H9 (cell line): ENCODE data around the gene CACNG5. TPM values are rescaled to one million over a fixed set of nuclear protein-coding genes. Genes with fewer than 3 reads are reported as not detected.

Experiments used
- DNase-seq: peaks from one replicate; pipeline ENCODE4 v3.0.0-alpha.2; 2017
- H2AFZ ChIP-seq: one replicate; pipeline ENCODE4 v1.6.1; 2013; ENCODE audit warnings: mild to moderate bottlenecking, low read length, control low read depth, moderate library complexity
- H2AK5ac ChIP-seq: 2 replicates; pipeline ENCODE4 v1.6.1; 2013; ENCODE audit warnings: low read length, control low read depth, mixed read lengths; ENCODE audit not compliant: insufficient read length
- H2BK120ac ChIP-seq: one replicate; pipeline ENCODE4 v1.6.1; 2013; ENCODE audit warnings: low read depth, mild to moderate bottlenecking, low read length, control low read depth, inconsistent platforms; ENCODE audit not compliant: poor library complexity, severe bottlenecking
- H2BK12ac ChIP-seq: 2 replicates; pipeline ENCODE4 v1.6.1; 2013; ENCODE audit warnings: low read length, control low read depth, mixed read lengths, low read depth; ENCODE audit not compliant: insufficient read length
- H2BK15ac ChIP-seq: 2 replicates; pipeline ENCODE4 v1.6.1; 2013; ENCODE audit warnings: low read depth, low read length, control low read depth
- H2BK20ac ChIP-seq: one replicate; pipeline ENCODE4 v1.6.1; 2013; ENCODE audit warnings: low read depth, mild to moderate bottlenecking, low read length, control low read depth, inconsistent platforms; ENCODE audit not compliant: poor library complexity, severe bottlenecking
- H2BK5ac ChIP-seq: 2 replicates; pipeline ENCODE4 v1.6.1; 2013; ENCODE audit warnings: low read length, control low read depth, mixed read lengths; ENCODE audit not compliant: insufficient read length
- H3K14ac ChIP-seq: 2 replicates; pipeline ENCODE4 v1.6.1; 2013; ENCODE audit warnings: low read length, control low read depth; ENCODE audit not compliant: insufficient read depth
- H3K18ac ChIP-seq: 2 replicates; pipeline ENCODE4 v1.6.1; 2013; ENCODE audit warnings: low read depth, mild to moderate bottlenecking, mixed read lengths, low read length, control low read depth; ENCODE audit not compliant: insufficient read length
- H3K23ac ChIP-seq: 2 replicates; pipeline ENCODE4 v1.6.1; 2013; ENCODE audit warnings: low read length, control low read depth, mixed read lengths, low read depth; ENCODE audit not compliant: insufficient read length
- H3K23me2 ChIP-seq: 2 replicates; pipeline ENCODE4 v1.6.1; 2013; ENCODE audit warnings: low read depth, mild to moderate bottlenecking, mixed read lengths, low read length, control low read depth; ENCODE audit not compliant: insufficient read length, poor library complexity, severe bottlenecking
- H3K27ac ChIP-seq: 2 replicates; pipeline ENCODE4 v1.5.1; 2013; ENCODE audit warnings: low read length, control low read depth, mixed read lengths, low read depth; ENCODE audit not compliant: insufficient read length
- H3K27me3 ChIP-seq: 2 replicates; pipeline ENCODE4 v1.6.1; 2013; ENCODE audit warnings: low read length, control low read depth, inconsistent platforms; ENCODE audit not compliant: insufficient read depth
- H3K4ac ChIP-seq: 2 replicates; pipeline ENCODE4 v1.6.1; 2013; ENCODE audit warnings: low read depth, mild to moderate bottlenecking, control low read depth, inconsistent platforms, low read length, moderate library complexity
- H3K4me1 ChIP-seq: 2 replicates; pipeline ENCODE4 v1.6.1; 2013; ENCODE audit warnings: low read length, control low read depth, inconsistent platforms; ENCODE audit not compliant: insufficient read depth
- H3K4me2 ChIP-seq: 2 replicates; pipeline ENCODE4 v1.6.1; 2013; ENCODE audit warnings: low read length, control low read depth, mixed read lengths; ENCODE audit not compliant: insufficient read length, insufficient read depth
- H3K56ac ChIP-seq: 2 replicates; pipeline ENCODE4 v1.6.1; 2013; ENCODE audit warnings: low read depth, mild to moderate bottlenecking, mixed read lengths, low read length, control low read depth; ENCODE audit not compliant: insufficient read length
- H3K79me1 ChIP-seq: 2 replicates; pipeline ENCODE4 v1.6.1; 2013; ENCODE audit warnings: low read depth, mild to moderate bottlenecking, moderate library complexity, low read length, control low read depth, inconsistent platforms; ENCODE audit not compliant: insufficient read depth, poor library complexity, severe bottlenecking
- H3K79me2 ChIP-seq: 2 replicates; pipeline ENCODE4 v1.6.1; 2013; ENCODE audit warnings: low read length, control low read depth, inconsistent platforms; ENCODE audit not compliant: insufficient read depth
- H3K9ac ChIP-seq: 2 replicates; pipeline ENCODE4 v1.6.1; 2013; ENCODE audit warnings: low read length, control low read depth, mixed read lengths; ENCODE audit not compliant: insufficient read length; ENCODE audit errors: extremely low read depth
- H3K9me3 ChIP-seq: one replicate; pipeline ENCODE4 v1.6.1; 2013; ENCODE audit warnings: low read depth, low read length, inconsistent platforms; ENCODE audit not compliant: control insufficient read depth
- H3T11ph ChIP-seq: one replicate; pipeline ENCODE4 v1.6.1; 2013; ENCODE audit warnings: mild to moderate bottlenecking, low read length, control low read depth, inconsistent platforms
- H4K20me1 ChIP-seq: one replicate; pipeline ENCODE4 v1.6.1; 2013; ENCODE audit not compliant: control insufficient read depth, insufficient read length, insufficient read depth
- H4K5ac ChIP-seq: 2 replicates; pipeline ENCODE4 v1.6.1; 2013; ENCODE audit warnings: low read depth, mild to moderate bottlenecking, mixed read lengths, low read length, control low read depth; ENCODE audit not compliant: insufficient read length
- H4K8ac ChIP-seq: replicated peaks from 2 replicates; pipeline ENCODE4 v1.6.1; 2013; ENCODE audit warnings: low read length, control low read depth, mixed read lengths, low read depth; ENCODE audit not compliant: insufficient read length
- H4K91ac ChIP-seq: 2 replicates; pipeline ENCODE4 v1.6.1; 2013; ENCODE audit warnings: low read depth, mild to moderate bottlenecking, moderate library complexity, mixed read lengths, low read length, control low read depth; ENCODE audit not compliant: insufficient read length
- H3K27ac Mint-ChIP-seq, 3 experiments: 2 replicates in 2 of 3; 3 replicates in 1 of 3; pipeline ENCODE4 v1.8.0; 2020 to 2021; ENCODE audit warnings: mixed read lengths in 3 of 3, mild to moderate bottlenecking in 1 of 3, moderate library complexity in 1 of 3
- H3K27me3 Mint-ChIP-seq: 2 replicates; pipeline ENCODE4 v1.8.0; 2021; ENCODE audit warnings: low read depth, mild to moderate bottlenecking, moderate library complexity, mixed read lengths
- H3K36me3 Mint-ChIP-seq, 3 experiments: 2 replicates in 2 of 3; 3 replicates in 1 of 3; pipeline ENCODE4 v1.8.0; 2020 to 2021; ENCODE audit warnings: low read depth in 3 of 3, mixed read lengths in 3 of 3; ENCODE audit not compliant: insufficient read depth in 1 of 3
- H3K4me1 Mint-ChIP-seq, 2 experiments: 2 replicates each; pipeline ENCODE4 v1.8.0; 2020; ENCODE audit warnings: mixed read lengths in 2 of 2
- H3K4me3 Mint-ChIP-seq, 2 experiments: 2 replicates in 1 of 2; 3 replicates in 1 of 2; pipeline ENCODE4 v1.8.0; 2020 to 2021; ENCODE audit warnings: mild to moderate bottlenecking in 2 of 2, mixed read lengths in 2 of 2, moderate library complexity in 1 of 2
- H3K9me3 Mint-ChIP-seq, 2 experiments: 2 replicates in 1 of 2; 3 replicates in 1 of 2; pipeline ENCODE4 v1.8.0; 2020; ENCODE audit warnings: mild to moderate bottlenecking in 2 of 2, mixed read lengths in 2 of 2, moderate library complexity in 1 of 2
- CTCF ChIP-seq: fragments of 200-600 bp; sonication (generic); conservative IDR thresholded peaks from 3 replicates; pipeline ENCODE4 v1.8.0; 2021; ENCODE audit warnings: antibody characterized with exemption, mild to moderate bottlenecking
- WGBS: extraction: QIAGEN DNeasy Blood & Tissue Kit; methylation state at CpG from one replicate; pipeline ENCODE4 v1.1.7; 2013; ENCODE audit warnings: missing lambda C conversion rate, low lambda C conversion rate, mixed read lengths; ENCODE audit not compliant: insufficient read length; ENCODE audit errors: extremely low coverage; 5-methylcytosine and 5-hydroxymethylcytosine counted together
- total RNA-seq: library from RNA; stranded (reverse); gene quantifications from 2 replicates; pipeline ENCODE4 v1.2.1, GENCODE V29; 2021

The CACNG5 gene
- total RNA-seq, 1 experiment from 2014 or later = 1.6 TPM

- Histone ChIP-seq H3T11ph (no peak overlapping the region), H3K4me2 (no peak overlapping the region), H3K56ac (no peak overlapping the region), H3K23me2 (no peaks in the 10 kb centered on the region), H3K18ac (no peak overlapping the region), H2BK12ac (no peak overlapping the region), H3K4ac (no peak overlapping the region), H3K9ac (no peak overlapping the region), H2AK5ac (no peak overlapping the region), H2AFZ (no peak overlapping the region), H3K4me1 (no peaks in the 10 kb centered on the region), H3K79me1 (no peaks in the 10 kb centered on the region), H3K9me3 (no peaks in the 10 kb centered on the region), H3K79me2 (no peaks in the 10 kb centered on the region), H3K27me3 (no peaks in the 10 kb centered on the region), H2BK15ac (no peak overlapping the region), H3K14ac (no peak overlapping the region), H3K27ac (no peak overlapping the region), H2BK5ac (no peak overlapping the region), H4K5ac (no peak overlapping the region), H2BK20ac (no peak overlapping the region), H4K20me1 (no peaks in the 10 kb centered on the region), H3K23ac (no peak overlapping the region), H4K8ac (no peak overlapping the region), H4K91ac (no peak overlapping the region), H2BK120ac (no peak overlapping the region)
- no CpG with 5 or more reads among the region's 14 CpGs for WGBS
- Mint-ChIP-seq H3K9me3 (peaks cover 27 to 29% of the 10 kb centered on the region in 2 experiments), H3K27ac (no peak overlapping the region), H3K27me3 (peaks cover 3% of the 10 kb centered on the region), H3K4me1 (peaks cover 0 to 6% of the 10 kb centered on the region in 2 experiments; a peak in 1 of 4 replicates), H3K4me3 (no peak overlapping the region), H3K36me3 (peaks cover 2 to 9% (median 3%) of the 10 kb centered on the region in 3 experiments; a peak in 6 of 7 replicates)
- no peak for TF ChIP-seq CTCF
- DNase-seq = no peak
These were observed 14.2 kb downstream of the CACNG5 start for GRCh38 chr17:66849032-66849655.
